Activated CD8-positive, alpha-beta T cell treated with anti-CD3 and anti-CD28 coated beads for 36 hours (primary cell): ENCODE measurements around the gene PKD1L1. TPM values are rescaled to one million over a fixed set of nuclear protein-coding genes. Genes with fewer than 3 reads are reported as not detected.

Experiments used
- ATAC-seq: fragments of 200-7000 bp; cut with Tn5 transposase; one replicate; pipeline ENCODE4 v1.10.0; 2021; ENCODE audit warnings: mild to moderate bottlenecking, moderate library complexity
- CTCF ChIA-PET: fragments of 350-600 bp; sonication (Branson Sonifier 250); formaldehyde crosslinking; loops from one replicate; lab custom pipeline; 2021; ENCODE audit warnings: antibody characterized with exemption; lab: Charles Lee
- POLR2A ChIA-PET: fragments of 350-600 bp; sonication (Branson Sonifier 250); formaldehyde crosslinking; loops from one replicate; lab custom pipeline; 2021; ENCODE audit warnings: antibody characterized with exemption; lab: Charles Lee
- DNase-seq: peaks from one replicate; pipeline ENCODE4 v3.0.0-alpha.2; 2020
- H3K27ac Mint-ChIP-seq: one replicate; pipeline ENCODE4 v1.8.0; 2021; ENCODE audit warnings: mild to moderate bottlenecking, mixed read lengths
- H3K27me3 Mint-ChIP-seq: one replicate; pipeline ENCODE4 v1.8.0; 2021; ENCODE audit warnings: mixed read lengths
- H3K36me3 Mint-ChIP-seq: one replicate; pipeline ENCODE4 v1.8.0; 2021; ENCODE audit warnings: low read depth, mixed read lengths
- H3K4me1 Mint-ChIP-seq: one replicate; pipeline ENCODE4 v1.8.0; 2021; ENCODE audit warnings: low read depth, mixed read lengths
- H3K4me3 Mint-ChIP-seq: one replicate; pipeline ENCODE4 v1.8.0; 2021; ENCODE audit warnings: mild to moderate bottlenecking, moderate library complexity, mixed read lengths
- H3K9me3 Mint-ChIP-seq: one replicate; pipeline ENCODE4 v1.8.0; 2021; ENCODE audit warnings: mixed read lengths
- intact Hi-C: fragments of 100-400 bp; cut with micrococcal nuclease; formaldehyde crosslinking; loops from one replicate; pipeline ENCODE4 v1.10.0; 2022
- total RNA-seq, 2 experiments: library from RNA; stranded (reverse); gene quantifications; one replicate each; pipeline ENCODE4 v1.2.3, GENCODE V29; 2021
- TF ChIP-seq, protein P1 (sequence below): fragments of 200-600 bp; IDR thresholded peaks from one replicate; pipeline ENCODE4 v1.8.0; 2022; ENCODE audit warnings: antibody characterized with exemption, mild to moderate bottlenecking

PKD1L1 gene
- total RNA-seq, 2 experiments from 2014 or later, result 0.09 to 0.20 TPM

DNA sequence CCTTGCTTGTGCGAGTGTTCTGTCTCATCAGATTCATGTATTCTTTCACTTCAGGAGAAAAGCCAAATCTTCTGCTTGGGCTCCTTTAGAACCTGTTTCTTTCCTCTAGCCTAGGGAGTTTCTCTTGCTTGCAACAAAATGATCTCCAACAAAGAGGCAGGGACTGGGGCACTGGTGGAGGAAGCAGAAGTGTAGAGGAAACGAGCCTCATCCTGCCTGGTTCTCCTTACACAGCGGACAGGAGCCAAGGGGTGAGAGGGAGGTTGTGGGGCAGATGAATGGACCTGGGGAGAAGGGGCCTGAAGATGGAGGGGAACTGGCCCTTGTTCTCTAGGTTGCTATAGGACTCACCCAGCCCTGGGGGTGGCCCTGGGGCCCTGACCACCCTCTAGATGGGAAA is 141.1 kb downstream of the PKD1L1 start:
- no peaks in the 10 kb centered on the region for H3K4me1 Mint-ChIP-seq
- ATAC-seq, result no peak
- H3K9me3 Mint-ChIP-seq, result no peaks in the 10 kb centered on the region
- intact Hi-C loops, result no loop called here
- H3K4me3 Mint-ChIP-seq, result no peak overlapping the region
- ChIA-PET CTCF (no interaction called here), POLR2A (no interaction called here)
- no peak for DNase-seq
- H3K27ac Mint-ChIP-seq, result no peak overlapping the region
- TF ChIP-seq, protein P1, sequence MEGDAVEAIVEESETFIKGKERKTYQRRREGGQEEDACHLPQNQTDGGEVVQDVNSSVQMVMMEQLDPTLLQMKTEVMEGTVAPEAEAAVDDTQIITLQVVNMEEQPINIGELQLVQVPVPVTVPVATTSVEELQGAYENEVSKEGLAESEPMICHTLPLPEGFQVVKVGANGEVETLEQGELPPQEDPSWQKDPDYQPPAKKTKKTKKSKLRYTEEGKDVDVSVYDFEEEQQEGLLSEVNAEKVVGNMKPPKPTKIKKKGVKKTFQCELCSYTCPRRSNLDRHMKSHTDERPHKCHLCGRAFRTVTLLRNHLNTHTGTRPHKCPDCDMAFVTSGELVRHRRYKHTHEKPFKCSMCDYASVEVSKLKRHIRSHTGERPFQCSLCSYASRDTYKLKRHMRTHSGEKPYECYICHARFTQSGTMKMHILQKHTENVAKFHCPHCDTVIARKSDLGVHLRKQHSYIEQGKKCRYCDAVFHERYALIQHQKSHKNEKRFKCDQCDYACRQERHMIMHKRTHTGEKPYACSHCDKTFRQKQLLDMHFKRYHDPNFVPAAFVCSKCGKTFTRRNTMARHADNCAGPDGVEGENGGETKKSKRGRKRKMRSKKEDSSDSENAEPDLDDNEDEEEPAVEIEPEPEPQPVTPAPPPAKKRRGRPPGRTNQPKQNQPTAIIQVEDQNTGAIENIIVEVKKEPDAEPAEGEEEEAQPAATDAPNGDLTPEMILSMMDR, result no peak
- H3K36me3 Mint-ChIP-seq, result no peaks in the 10 kb centered on the region
- no peaks in the 10 kb centered on the region for H3K27me3 Mint-ChIP-seq

GRCh38 chr7:47806701-47807103 is 141.6 kb downstream of the PKD1L1 start:
- no peak overlapping the region for H3K4me3 Mint-ChIP-seq
- intact Hi-C loops, result no loop called here
- POLR2A ChIA-PET, result no interaction called here
- H3K9me3 Mint-ChIP-seq, result no peaks in the 10 kb centered on the region
- no peaks in the 10 kb centered on the region for H3K36me3 Mint-ChIP-seq
- ATAC-seq (no peak), DNase-seq (no peak)
- no peaks in the 10 kb centered on the region for H3K4me1 Mint-ChIP-seq
- TF ChIP-seq, protein P1, result no peak
- no peak overlapping the region for H3K27ac Mint-ChIP-seq
- H3K27me3 Mint-ChIP-seq, result no peaks in the 10 kb centered on the region
- CTCF ChIA-PET, result interaction anchor here (1.0 to 2.0 kb wide), 2 partner anchors 13 to 540 kb away, joined by 3 to 7 read pairs; no protein-coding TSS in a partner anchor

DNA sequence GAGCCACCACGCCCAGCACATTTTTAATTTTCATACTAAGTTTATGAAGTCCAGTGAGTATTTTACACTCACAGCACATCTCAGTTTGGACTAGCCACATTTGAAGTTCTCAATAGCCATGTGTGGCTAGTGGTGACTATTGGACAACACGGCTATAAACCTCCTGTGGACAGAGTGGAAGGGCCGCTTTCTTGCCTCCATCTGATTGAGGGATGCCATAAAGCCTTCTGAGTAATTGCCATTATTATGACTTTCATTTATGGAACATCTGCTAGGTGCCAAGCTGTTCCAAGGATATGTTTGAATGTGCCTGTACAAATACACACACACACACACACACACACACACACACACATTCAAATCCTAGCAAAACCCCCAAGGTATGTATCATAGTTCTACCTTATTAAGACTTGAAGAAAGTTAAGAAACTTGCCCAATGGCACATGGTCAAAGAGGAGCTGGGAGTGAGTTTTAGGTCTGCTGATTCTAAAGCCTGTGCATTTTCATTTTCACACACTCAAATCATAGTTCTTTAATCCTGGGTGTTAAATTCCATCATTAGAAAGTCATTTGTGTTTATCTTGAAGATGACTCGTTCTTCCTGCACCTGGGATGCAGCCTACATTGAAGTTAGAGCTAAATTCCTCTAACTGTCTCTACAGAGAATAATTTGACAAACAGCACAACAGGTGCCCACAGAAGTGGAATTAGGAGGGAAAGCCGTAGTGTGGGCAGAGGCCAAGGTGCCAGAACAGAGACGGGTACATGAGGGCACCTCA is 143.3 kb downstream of the PKD1L1 start:
- POLR2A ChIA-PET, result no interaction called here
- H3K27ac Mint-ChIP-seq, result no peak overlapping the region
- H3K27me3 Mint-ChIP-seq, result no peaks in the 10 kb centered on the region
- TF ChIP-seq, protein P1, result no peak
- no peaks in the 10 kb centered on the region for H3K9me3 Mint-ChIP-seq
- no peak overlapping the region for H3K4me3 Mint-ChIP-seq
- H3K4me1 Mint-ChIP-seq, result no peaks in the 10 kb centered on the region
- H3K36me3 Mint-ChIP-seq, result no peaks in the 10 kb centered on the region
- intact Hi-C loops, result no loop called here
- DNase-seq, result no peak
- CTCF ChIA-PET, result interaction anchor here (1.7 to 2.0 kb wide), 2 partner anchors 8 to 539 kb away, joined by 3 to 7 read pairs; no protein-coding TSS in a partner anchor
- ATAC-seq, result no peak

GRCh38 chr7:47803846-47804245 is 144.4 kb downstream of the PKD1L1 start:
- Mint-ChIP-seq H3K36me3 (no peaks in the 10 kb centered on the region), H3K27ac (no peak overlapping the region), H3K9me3 (no peaks in the 10 kb centered on the region), H3K27me3 (no peaks in the 10 kb centered on the region), H3K4me3 (no peak overlapping the region), H3K4me1 (no peaks in the 10 kb centered on the region)
- intact Hi-C loops, result no loop called here
- CTCF ChIA-PET, result no interaction called here
- POLR2A ChIA-PET, result no interaction called here
- TF ChIP-seq, protein P1, result no peak
- ATAC-seq (no peak), DNase-seq (no peak)

DNA sequence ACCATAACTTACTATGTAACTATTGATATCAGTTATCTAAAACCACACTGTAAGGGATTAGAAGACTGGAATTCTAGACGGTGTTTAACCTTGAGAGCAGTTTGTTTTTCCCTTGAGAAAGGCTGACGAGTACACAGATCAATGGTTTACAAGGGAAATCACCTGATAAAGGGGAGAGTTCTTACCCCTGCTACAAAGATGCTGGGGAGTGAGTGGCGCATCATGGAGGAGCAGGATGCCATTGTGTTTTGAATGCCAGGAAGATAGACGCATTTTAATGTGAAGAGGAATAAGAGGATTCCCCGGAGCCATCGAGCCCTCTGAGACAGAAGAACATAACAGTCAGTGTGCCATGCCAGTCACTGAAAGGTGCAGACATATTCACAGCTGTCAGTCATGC is 145.2 kb downstream of the PKD1L1 start:
- no peak overlapping the region for H3K27ac Mint-ChIP-seq
- no peak overlapping the region for H3K4me3 Mint-ChIP-seq
- CTCF ChIA-PET, result no interaction called here
- no peak for DNase-seq
- no peaks in the 10 kb centered on the region for H3K4me1 Mint-ChIP-seq
- TF ChIP-seq, protein P1, result no peak
- ATAC-seq, result no peak
- POLR2A ChIA-PET, result no interaction called here
- no peaks in the 10 kb centered on the region for H3K36me3 Mint-ChIP-seq
- H3K27me3 Mint-ChIP-seq, result no peaks in the 10 kb centered on the region
- no peaks in the 10 kb centered on the region for H3K9me3 Mint-ChIP-seq
- intact Hi-C loops, result no loop called here
